ENCODE results near the gene PAFAH1B1. TPM values are rescaled to one million over a fixed set of nuclear protein-coding genes. Genes with fewer than 3 reads are reported as not detected.

PAFAH1B1 gene
- total RNA-seq, 1 experiment from 2014 or later: 210 TPM

GRCh38 chr17:2713881-2714280 lies 120.4 kb downstream of the PAFAH1B1 start:
- no peak overlapping the region for H3K4me3 ChIP-seq (ENCODE audit: low read depth, low read length, poor library complexity, severe bottlenecking)
- TF ChIP-seq CTCF (conservative IDR thresholded peaks at IDR 0.05; ENCODE audit: low read depth, low read length) (no peak), EZH2 (IDR thresholded peaks at IDR 0.05; ENCODE audit: borderline replicate concordance, low read depth, low read length, poor library complexity, severe bottlenecking) (no peak)
- BruUV-seq (replicated peaks): no TSS peak
- POLR2A ChIA-PET (ENCODE audit: low non-redundant PET): no interaction called here
- no peaks in the 10 kb centered on the region for H3K9me3 ChIP-seq (ENCODE audit: low read depth, low read length, poor library complexity, severe bottlenecking)
- no peak for DNase-seq (ENCODE audit: low spot score)
- peaks cover 20% of the 10 kb centered on the region for H3K4me1 ChIP-seq (ENCODE audit: insufficient read depth, low read length, poor library complexity, severe bottlenecking)
- intact Hi-C loops (cut with micrococcal nuclease; ENCODE audit: unreplicated experiment): no loop called here
- no peaks in the 10 kb centered on the region for H3K36me3 ChIP-seq (ENCODE audit: insufficient read depth, low read length, poor library complexity, severe bottlenecking)
- H3K27ac ChIP-seq (ENCODE audit: low read depth, low read length, poor library complexity, severe bottlenecking): no peak overlapping the region
- H3K27me3 ChIP-seq (replicated peaks; ENCODE audit: insufficient read depth, low read depth, low read length, poor library complexity): no peaks in the 10 kb centered on the region
- CTCF ChIA-PET: interaction anchor here (0.5 to 0.6 kb wide), 2 partner anchors 12 to 14 kb away, joined by 3 to 4 read pairs; no protein-coding TSS in a partner anchor

GRCh38 chr17:2716649-2717048 lies 123.2 kb downstream of the PAFAH1B1 start:
- no peak for TF ChIP-seq CTCF (conservative IDR thresholded peaks at IDR 0.05; ENCODE audit: low read depth, low read length)
- TF ChIP-seq EZH2 (IDR thresholded peaks at IDR 0.05; ENCODE audit: borderline replicate concordance, low read depth, low read length, poor library complexity, severe bottlenecking): no peak
- ChIA-PET POLR2A (ENCODE audit: low non-redundant PET) (no interaction called here), CTCF (no interaction called here)
- Histone ChIP-seq H3K27me3 (replicated peaks; ENCODE audit: insufficient read depth, low read depth, low read length, poor library complexity) (no peaks in the 10 kb centered on the region), H3K27ac (ENCODE audit: low read depth, low read length, poor library complexity, severe bottlenecking) (no peak overlapping the region), H3K4me1 (ENCODE audit: insufficient read depth, low read length, poor library complexity, severe bottlenecking) (peaks cover 10% of the 10 kb centered on the region), H3K4me3 (ENCODE audit: low read depth, low read length, poor library complexity, severe bottlenecking) (no peak overlapping the region), H3K36me3 (ENCODE audit: insufficient read depth, low read length, poor library complexity, severe bottlenecking) (no peaks in the 10 kb centered on the region), H3K9me3 (ENCODE audit: low read depth, low read length, poor library complexity, severe bottlenecking) (no peaks in the 10 kb centered on the region)
- BruUV-seq (replicated peaks): no TSS peak
- DNase-seq (ENCODE audit: low spot score): no peak
- intact Hi-C loops (cut with micrococcal nuclease; ENCODE audit: unreplicated experiment): no loop called here

GRCh38 chr17:2718150-2718938 lies 124.9 kb downstream of the PAFAH1B1 start:
- Histone ChIP-seq H3K36me3 (ENCODE audit: insufficient read depth, low read length, poor library complexity, severe bottlenecking) (no peaks in the 10 kb centered on the region), H3K27me3 (replicated peaks; ENCODE audit: insufficient read depth, low read depth, low read length, poor library complexity) (peaks cover 8% of the 10 kb centered on the region), H3K4me3 (ENCODE audit: low read depth, low read length, poor library complexity, severe bottlenecking) (no peak overlapping the region), H3K4me1 (ENCODE audit: insufficient read depth, low read length, poor library complexity, severe bottlenecking) (no peaks in the 10 kb centered on the region), H3K27ac (ENCODE audit: low read depth, low read length, poor library complexity, severe bottlenecking) (no peak overlapping the region), H3K9me3 (ENCODE audit: low read depth, low read length, poor library complexity, severe bottlenecking) (no peaks in the 10 kb centered on the region)
- BruUV-seq (replicated peaks): no TSS peak
- POLR2A ChIA-PET (ENCODE audit: low non-redundant PET): no interaction called here
- TF ChIP-seq CTCF (conservative IDR thresholded peaks at IDR 0.05; ENCODE audit: low read depth, low read length): no peak
- TF ChIP-seq EZH2 (IDR thresholded peaks at IDR 0.05; ENCODE audit: borderline replicate concordance, low read depth, low read length, poor library complexity, severe bottlenecking): no peak
- intact Hi-C loops (cut with micrococcal nuclease; ENCODE audit: unreplicated experiment): no loop called here
- CTCF ChIA-PET: no interaction called here
- no peak for DNase-seq (ENCODE audit: low spot score)

Data from A673 (cell line).